Endothelial cell of umbilical vein (primary cell): ENCODE data around the gene SPINK4. TPM values are rescaled to one million over a fixed set of nuclear protein-coding genes. Genes with fewer than 3 reads are reported as not detected.

Source experiments
- BruUV-seq: library from RNA; stranded (reverse); fragments of 400-500 nt; replicated peaks from 2 replicates; lab custom pipeline; 2021; lab: Mats Ljungman, UMichigan
- CTCF ChIA-PET: fragments of 300-600, 350-600 bp; sonication (Branson Sonifier 250); formaldehyde crosslinking; loops from one replicate; lab custom pipeline; 2021; ENCODE audit warnings: antibody characterized with exemption, inconsistent platforms; lab: Charles Lee
- POLR2A ChIA-PET: fragments of 300-600, 350-600 bp; sonication (Branson Sonifier 250); formaldehyde crosslinking; loops from one replicate; lab custom pipeline; 2021; ENCODE audit warnings: antibody characterized with exemption, inconsistent platforms; lab: Charles Lee
- DNase-seq: peaks from one replicate; pipeline ENCODE4 v3.0.0-alpha.2; 2011; ENCODE audit warnings: low read depth, low spot score
- FAIRE-seq: peaks from 2 replicates; lab custom pipeline; 2011; peaks lifted over from hg19 to GRCh38; lab: Jason Lieb, UNC
- H2AFZ ChIP-seq: 2 replicates; pipeline ENCODE4 v1.6.0; 2012; ENCODE audit warnings: low read depth, low read length, control low read depth, inconsistent platforms
- H3K27ac ChIP-seq: 2 replicates; pipeline ENCODE4 v1.5.1; 2011; ENCODE audit warnings: low read depth, mild to moderate bottlenecking, control low read depth, low read length, moderate library complexity; ENCODE audit not compliant: insufficient read depth
- H3K27me3 ChIP-seq, 2 experiments: 2 replicates each; pipeline versions ENCODE4 v1.6.0 to v1.6.1; 2011; ENCODE audit warnings: low read length in 2 of 2, mixed read lengths in 1 of 2; ENCODE audit not compliant: control insufficient read depth in 2 of 2, insufficient read depth in 2 of 2
- H3K36me3 ChIP-seq, 2 experiments: 2 replicates in 1 of 2; 3 replicates in 1 of 2; pipeline ENCODE4 v1.5.1; 2011; ENCODE audit warnings: low read length in 2 of 2, mild to moderate bottlenecking in 1 of 2, moderate library complexity in 1 of 2; ENCODE audit not compliant: control insufficient read depth in 2 of 2, insufficient read depth in 2 of 2; ENCODE audit errors: extremely low read depth in 1 of 2
- H3K4me1 ChIP-seq: 3 replicates; pipeline ENCODE4 v1.5.1; 2011; ENCODE audit warnings: mild to moderate bottlenecking, low read length; ENCODE audit not compliant: control insufficient read depth, insufficient read depth; ENCODE audit errors: extremely low read depth
- H3K4me2 ChIP-seq: 2 replicates; pipeline ENCODE4 v1.6.1; 2011; ENCODE audit warnings: low read length, control low read depth, mixed read lengths; ENCODE audit not compliant: insufficient read depth
- H3K4me3 ChIP-seq, 3 experiments: fragments of 200-600 bp in 1 of 3; sonication (generic), shearing (Covaris generic) in 1 of 3; replicated peaks in 1 of 3; 2 replicates each; pipeline ENCODE4 v1.5.1; 2011 to 2016; ENCODE audit warnings: control low read depth in 3 of 3, low read length in 3 of 3, mild to moderate bottlenecking in 2 of 3, inconsistent platforms in 1 of 3, low read depth in 1 of 3, moderate library complexity in 1 of 3; ENCODE audit not compliant: insufficient read depth in 1 of 3
- H3K79me2 ChIP-seq: 2 replicates; pipeline ENCODE4 v1.6.0; 2012; ENCODE audit warnings: low read length, inconsistent platforms; ENCODE audit not compliant: control insufficient read depth, insufficient read depth
- H3K9ac ChIP-seq: replicated peaks from 2 replicates; pipeline ENCODE3; 2011; ENCODE audit warnings: low read length, control low read depth; ENCODE audit not compliant: insufficient read depth; ENCODE audit errors: extremely low read depth
- H3K9me1 ChIP-seq: replicated peaks from 3 replicates; pipeline ENCODE4 v1.6.0; 2011; ENCODE audit warnings: mild to moderate bottlenecking, low read length; ENCODE audit not compliant: control insufficient read depth, insufficient read depth; ENCODE audit errors: extremely low read depth
- H3K9me3 ChIP-seq: replicated peaks from 2 replicates; pipeline ENCODE4 v1.5.1; 2012; ENCODE audit warnings: low read length, inconsistent platforms; ENCODE audit not compliant: control insufficient read depth, insufficient read depth
- H4K20me1 ChIP-seq: replicated peaks from 2 replicates; pipeline ENCODE3; 2011; ENCODE audit warnings: mild to moderate bottlenecking, low read length; ENCODE audit not compliant: control insufficient read depth, insufficient read depth; ENCODE audit errors: extremely low read depth
- CTCF ChIP-seq, 2 donors: IDR thresholded peaks; 1 replicate in 1 of 2; 2 replicates in 1 of 2; pipeline ENCODE4 v1.5.1; 2011; ENCODE audit warnings: low read length in 2 of 2, mild to moderate bottlenecking in 2 of 2, moderate library complexity in 2 of 2, control low read depth in 1 of 2, inconsistent platforms in 1 of 2, low read depth in 1 of 2; ENCODE audit not compliant: insufficient read depth in 1 of 2; ENCODE audit errors: extremely low read depth in 1 of 2
- EZH2 ChIP-seq: IDR thresholded peaks from 2 replicates; pipeline ENCODE4 v1.6.1; 2012; ENCODE audit warnings: borderline replicate concordance, low read depth, mild to moderate bottlenecking, moderate library complexity, low read length, inconsistent platforms; ENCODE audit not compliant: severe bottlenecking
- FOS ChIP-seq: IDR thresholded peaks from 2 replicates; pipeline ENCODE4 v1.6.1; 2011; ENCODE audit warnings: mild to moderate bottlenecking, low read length, moderate library complexity, borderline replicate concordance; ENCODE audit not compliant: insufficient read depth
- GATA2 ChIP-seq: IDR thresholded peaks from 2 replicates; pipeline ENCODE4 v1.7.0; 2011; ENCODE audit warnings: low read depth, mild to moderate bottlenecking, moderate library complexity, mixed read lengths, low read length; ENCODE audit not compliant: insufficient read length, insufficient read depth
- JUN ChIP-seq: IDR thresholded peaks from 2 replicates; pipeline ENCODE4 v1.6.1; 2011; ENCODE audit warnings: borderline replicate concordance, low read depth; ENCODE audit not compliant: insufficient read length, insufficient read depth
- MAX ChIP-seq: IDR thresholded peaks from 2 replicates; pipeline ENCODE4 v1.6.1; 2011; ENCODE audit not compliant: insufficient read depth, insufficient read length
- MYC ChIP-seq: IDR thresholded peaks from one replicate; pipeline ENCODE4 v1.6.1; 2011; ENCODE audit warnings: mild to moderate bottlenecking, low read depth, low read length
- POLR2A ChIP-seq: IDR thresholded peaks from 2 replicates; pipeline ENCODE4 v1.6.1; 2012; ENCODE audit warnings: low read depth, mild to moderate bottlenecking, control low read depth, low read length
- POLR2AphosphoS5 ChIP-seq: IDR thresholded peaks from 2 replicates; pipeline ENCODE4 v1.6.1; 2012; ENCODE audit warnings: low read depth, mild to moderate bottlenecking, control low read depth, low read length, moderate library complexity; ENCODE audit not compliant: insufficient read depth
- dilution Hi-C: fragments of 300-500 bp; cut with MboI; formaldehyde crosslinking; loops from one replicate; pipeline ENCODE4 v1.15.0; 2019; ENCODE audit warnings: low sequenced_read_pairs; ENCODE audit not compliant: extremely low pct_ligation_motif_present
- intact Hi-C: fragments of 100-400 bp; cut with micrococcal nuclease; formaldehyde crosslinking; loops from one replicate; pipeline ENCODE4 v1.10.0; 2022
- polyA plus RNA-seq, 4 experiments: library from polyadenylated mRNA; depleted of rRNA in 3 of 4; stranded (reverse) in 3 of 4; unstranded in 1 of 4; fragments of >200 nt; gene quantifications; 2 replicates each; pipeline versions ENCODE4 v1.2.1 to v1.2.3, GENCODE V29; 2011 to 2012; ENCODE audit warnings: missing spikeins in 1 of 4
- total RNA-seq: library from RNA; stranded (reverse); gene quantifications from 2 replicates; pipeline ENCODE4 v1.2.3, GENCODE V29; 2021

SPINK4 gene
- total and polyA plus RNA-seq, 2 donors (not counting 3 experiments of a cell fraction or from before 2014, with no cell fraction given) = not detected

DNA sequence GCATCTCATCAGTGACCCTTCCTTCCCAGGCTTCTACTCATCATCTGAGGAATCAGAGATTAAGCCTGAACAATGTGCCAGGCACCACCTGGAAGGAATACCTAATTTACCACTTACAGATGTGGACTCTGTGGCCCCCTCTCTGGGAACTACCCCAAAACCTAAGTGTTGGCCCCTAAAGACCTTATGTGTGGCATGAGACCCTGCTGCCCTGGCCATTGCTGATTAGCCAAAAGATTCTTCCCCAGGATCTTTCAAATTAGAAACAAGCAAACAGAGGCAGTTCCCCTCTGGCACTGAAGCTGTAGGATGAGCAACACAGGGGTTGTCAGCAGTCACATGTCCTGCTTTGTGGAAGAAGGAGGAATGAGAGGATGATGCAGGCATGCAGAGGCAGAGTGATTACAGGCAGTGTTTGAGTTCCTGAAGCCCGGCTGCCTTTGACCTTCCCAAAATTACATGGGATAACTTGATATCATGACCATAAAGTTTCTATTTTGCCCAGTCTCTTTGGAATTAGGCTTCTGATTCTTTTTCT, 10.6 kb downstream of the SPINK4 start:
- no peak overlapping the region for H3K4me2 ChIP-seq
- POLR2A ChIA-PET = no interaction called here
- H3K27me3 ChIP-seq = no peaks in the 10 kb centered on the region
- intact Hi-C loops = no loop called here
- H3K9ac ChIP-seq = no peak overlapping the region
- H2AFZ ChIP-seq = no peak overlapping the region
- TF ChIP-seq FOS = no peak
- no peak for TF ChIP-seq CTCF (IDR thresholded peaks at IDR 0.05; ENCODE audit: extremely low read depth in 1 of 2, insufficient read depth in 1 of 2, low read depth in 1 of 2, low read length in 2 of 2)
- TF ChIP-seq EZH2 = no peak
- no peak for TF ChIP-seq MYC
- no peak for TF ChIP-seq JUN
- TF ChIP-seq MAX = no peak
- no peak for TF ChIP-seq GATA2
- no peak for TF ChIP-seq POLR2AphosphoS5
- no peak for TF ChIP-seq POLR2A
- no peaks in the 10 kb centered on the region for H3K79me2 ChIP-seq
- dilution Hi-C loops = no loop called here
- CTCF ChIA-PET = no interaction called here
- H4K20me1 ChIP-seq = no peaks in the 10 kb centered on the region
- no peak overlapping the region for H3K4me3 ChIP-seq
- DNase-seq = no peak
- no peaks in the 10 kb centered on the region for H3K9me3 ChIP-seq
- no TSS peak for BruUV-seq
- no peaks in the 10 kb centered on the region for H3K4me1 ChIP-seq
- no peak for FAIRE-seq
- H3K36me3 ChIP-seq = peaks cover 14 to 20% of the 10 kb centered on the region in 2 experiments
- no peaks in the 10 kb centered on the region for H3K9me1 ChIP-seq
- H3K27ac ChIP-seq = no peak overlapping the region
